ENCODE data around the gene LRRC71.

The LRRC71 gene

DNA sequence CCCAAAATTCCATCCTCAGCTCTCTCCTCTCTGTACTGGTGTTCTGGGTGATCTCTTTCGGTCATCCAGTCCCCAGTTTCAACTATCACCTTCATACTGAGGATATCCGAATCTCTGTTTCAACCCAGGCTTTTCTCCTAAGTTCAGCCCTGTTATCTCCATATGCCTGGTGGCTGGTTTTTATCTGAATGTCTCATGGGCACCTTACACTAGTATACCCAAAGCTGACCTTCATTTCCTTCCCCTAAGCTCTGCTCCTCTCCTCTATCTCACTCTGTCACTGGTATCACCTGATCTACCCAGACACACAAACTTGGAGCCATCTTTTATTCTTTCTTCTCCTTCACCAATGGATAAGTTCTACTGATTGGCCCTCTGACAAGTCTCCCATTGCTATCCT, 53.0 kb downstream of the LRRC71 start:
- DNase-seq (ENCODE audit: extremely low read depth, low read depth): no peak
- TF ChIP-seq CTCF (IDR thresholded peaks at IDR 0.05; ENCODE audit: low read depth, low read length, missing control alignments): no peak
- no peak overlapping the region for H3K4me3 ChIP-seq (replicated peaks; ENCODE audit: low read depth, low read length)

GRCh38 chr1:156975084-156975483, 54.7 kb downstream of the LRRC71 start:
- H3K4me3 ChIP-seq (replicated peaks; ENCODE audit: low read depth, low read length): no peak overlapping the region
- DNase-seq (ENCODE audit: extremely low read depth, low read depth): no peak

DNA sequence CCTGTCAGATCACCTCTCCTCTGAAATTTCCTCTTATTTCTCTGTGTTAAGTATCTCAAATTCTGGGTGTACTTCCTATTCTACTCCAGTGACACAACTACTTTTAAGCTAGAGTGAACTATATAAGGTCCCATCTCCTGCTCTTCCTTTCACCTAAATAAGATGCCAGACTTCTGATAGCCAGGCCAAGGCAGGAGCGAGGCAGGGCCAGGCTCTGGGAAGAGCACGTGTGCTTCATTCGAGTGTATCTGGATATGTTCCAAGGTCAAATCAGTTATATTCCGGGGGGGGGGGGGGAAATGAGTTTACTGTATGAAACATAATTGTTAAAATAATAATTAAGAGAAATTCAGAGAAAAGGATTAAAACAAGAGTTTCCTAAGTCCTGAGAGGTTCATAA, 60.1 kb downstream of the LRRC71 start:
- no peak for DNase-seq (ENCODE audit: extremely low read depth, low read depth)
- no peak overlapping the region for H3K4me3 ChIP-seq (replicated peaks; ENCODE audit: low read depth, low read length)
- no peak for TF ChIP-seq CTCF (IDR thresholded peaks at IDR 0.05; ENCODE audit: low read depth, low read length, missing control alignments)

More at GRCh38 chr1:156975084-156975483, 54.7 kb downstream of the LRRC71 start:
- no peak for TF ChIP-seq CTCF (IDR thresholded peaks at IDR 0.05; ENCODE audit: low read depth, low read length, missing control alignments)
